K562 (cell line): ENCODE data around the gene SYNPO2. TPM values are rescaled to one million over a fixed set of nuclear protein-coding genes. Genes with fewer than 3 reads are reported as not detected.
A peak's percentile ranks its signal among the peaks of the same experiment; 100 is the strongest.

Experiments
- ATAC-seq: fragments of 200-7000 bp; cut with Tn5 transposase; 3 replicates; pipeline ENCODE4 v1.9.1; 2020; ENCODE audit warnings: moderate library complexity
- BruUV-seq: library from RNA; stranded (reverse); fragments of 400-500 nt; replicated peaks from 2 replicates; lab custom pipeline; 2021; lab: Mats Ljungman, UMichigan
- CTCF ChIA-PET: fragments of 300-600 bp; formaldehyde crosslinking; extraction: SDS; loops from one replicate; lab custom pipeline; 2021; ENCODE audit warnings: low intra/inter-chr PET ratio; lab: Yijun Ruan, JAX
- POLR2A ChIA-PET: fragments of 300-600, 350-650 bp; sonication (Branson Sonifier 250); formaldehyde crosslinking; extraction: SDS; loops from one replicate; lab custom pipeline; 2021; ENCODE audit warnings: antibody characterized with exemption, inconsistent platforms; lab: Yijun Ruan, JAX
- DNase-seq, 4 experiments: peaks; one replicate each; pipeline versions ENCODE4 v3.0.0 to v3.0.0-alpha.2; 2011 to 2018; ENCODE audit warnings: low spot score in 3 of 4, mixed read lengths in 3 of 4; ENCODE audit errors: extremely low read depth in 1 of 4
- FAIRE-seq: peaks from 2 replicates; lab custom pipeline; 2011; peaks lifted over from hg19 to GRCh38; lab: Jason Lieb, UNC
- H2AFZ ChIP-seq: 2 replicates; pipeline ENCODE4 v1.6.0; 2011; ENCODE audit warnings: low read depth, low read length, control low read depth, inconsistent platforms
- H3K27ac ChIP-seq: fragments of 200-600 bp; 3 replicates; pipeline ENCODE4 v1.8.0; 2011; ENCODE audit warnings: low read depth, mild to moderate bottlenecking, control low read depth, inconsistent platforms, low read length, moderate library complexity, mixed read lengths; ENCODE audit errors: extremely low read depth
- H3K27me3 ChIP-seq, 2 experiments: fragments of 300-600 bp in 1 of 2; 2 replicates in 1 of 2; 3 replicates in 1 of 2; pipeline versions ENCODE4 v1.6.0 to v1.8.0; 2011; ENCODE audit warnings: inconsistent platforms in 2 of 2, low read length in 2 of 2, mild to moderate bottlenecking in 1 of 2, mixed read lengths in 1 of 2, moderate library complexity in 1 of 2; ENCODE audit not compliant: control insufficient read depth in 2 of 2, insufficient read depth in 2 of 2
- H3K36me3 ChIP-seq: fragments of 300-600 bp; 3 replicates; pipeline ENCODE4 v1.8.0; 2011; ENCODE audit warnings: mild to moderate bottlenecking, low read length, inconsistent platforms; ENCODE audit not compliant: control insufficient read depth, insufficient read depth
- H3K4me1 ChIP-seq, 2 experiments: fragments of 200-600 bp in 1 of 2; replicated peaks in 1 of 2; 2 replicates in 1 of 2; 3 replicates in 1 of 2; pipeline versions ENCODE4 v1.5.1 to v1.8.0; 2011; ENCODE audit warnings: inconsistent platforms in 2 of 2, low read length in 2 of 2, mild to moderate bottlenecking in 1 of 2, mixed read lengths in 1 of 2, moderate library complexity in 1 of 2; ENCODE audit not compliant: control insufficient read depth in 2 of 2, insufficient read depth in 2 of 2
- H3K4me2 ChIP-seq: 2 replicates; pipeline ENCODE4 v1.6.1; 2011; ENCODE audit warnings: low read length, control low read depth, inconsistent platforms, mixed read lengths; ENCODE audit not compliant: insufficient read depth
- H3K4me3 ChIP-seq: fragments of 200-600 bp; sonication (generic), shearing (Covaris generic); 2 replicates; pipeline ENCODE4 v1.5.1; 2016; ENCODE audit warnings: control low read depth, inconsistent platforms
- H3K79me2 ChIP-seq: fragments of 200-600 bp; 3 replicates; pipeline ENCODE4 v1.8.0; 2011; ENCODE audit warnings: low read length, inconsistent platforms; ENCODE audit not compliant: control insufficient read depth, insufficient read depth
- H3K9ac ChIP-seq, 2 experiments: 2 replicates each; pipeline versions ENCODE4 v1.6.0 to v1.6.1; 2011; ENCODE audit warnings: low read depth in 2 of 2, low read length in 2 of 2, control low read depth in 1 of 2, inconsistent platforms in 1 of 2, mild to moderate bottlenecking in 1 of 2, mixed read lengths in 1 of 2; ENCODE audit not compliant: insufficient read depth in 1 of 2
- H3K9me1 ChIP-seq: one replicate; pipeline ENCODE4 v1.6.0; 2011; ENCODE audit warnings: inconsistent platforms, mild to moderate bottlenecking, low read length, moderate library complexity; ENCODE audit not compliant: control insufficient read depth, insufficient read depth
- H3K9me3 ChIP-seq: replicated peaks from 2 replicates; pipeline ENCODE4 v1.5.1; 2011; ENCODE audit warnings: low read depth, low read length, inconsistent platforms; ENCODE audit not compliant: control insufficient read depth, insufficient read depth
- H4K20me1 ChIP-seq: replicated peaks from 2 replicates; pipeline ENCODE4 v1.6.1; 2011; ENCODE audit warnings: low read length, inconsistent platforms, mixed read lengths; ENCODE audit not compliant: control insufficient read depth, insufficient read depth
- ARHGAP35 ChIP-seq: fragments of 450-650 bp; IDR thresholded peaks from 2 replicates; pipeline ENCODE4 v1.6.1; 2018; ENCODE audit not compliant: partially characterized antibody
- ETS1 ChIP-seq: conservative IDR thresholded peaks from 2 replicates; pipeline ENCODE4 v1.6.1; 2011; ENCODE audit warnings: low read depth, mild to moderate bottlenecking, low read length; ENCODE audit not compliant: control insufficient read depth
- HCFC1 ChIP-seq: IDR thresholded peaks from 2 replicates; pipeline ENCODE4 v1.6.1; 2012; ENCODE audit warnings: low read depth, low read length, improper control_type of control experiment
- HDAC1 ChIP-seq, 2 experiments: fragments of 450-650 bp; IDR thresholded peaks; 2 replicates each; pipeline ENCODE4 v1.6.1; 2016 to 2017; ENCODE audit warnings: inconsistent platforms in 1 of 2, mild to moderate bottlenecking in 1 of 2, moderate library complexity in 1 of 2
- KDM1A ChIP-seq, 2 experiments: fragments of 450-650 bp; IDR thresholded peaks; 2 replicates each; pipeline ENCODE4 v1.6.1; 2016; ENCODE audit warnings: mild to moderate bottlenecking in 2 of 2
- MECOM ChIP-seq: fragments of 250-450 bp; sonication (Bioruptor Pico); IDR thresholded peaks from 2 replicates; pipeline ENCODE4 v1.8.0; 2022; ENCODE audit warnings: inconsistent platforms
- PCBP1 ChIP-seq: fragments of 200-400 bp; formaldehyde crosslinking; IDR thresholded peaks from 2 replicates; pipeline ENCODE4 v1.6.1; 2018; ENCODE audit warnings: mild to moderate bottlenecking, low read depth, low read length; ENCODE audit not compliant: poor library complexity, severe bottlenecking
- PURB ChIP-seq: sonication (generic); formaldehyde crosslinking; IDR thresholded peaks from 2 replicates; pipeline ENCODE4 v1.9.0; 2021; ENCODE audit warnings: low read depth, mild to moderate bottlenecking, missing genetic modification reagents
- RAD21 ChIP-seq, 2 experiments: fragments of 250-450 bp in 1 of 2; fragments of 450-650 bp in 1 of 2; sonication (Bioruptor Pico) in 1 of 2; formaldehyde crosslinking in 1 of 2; IDR thresholded peaks in 1 of 2; conservative IDR thresholded peaks in 1 of 2; 2 replicates each; pipeline versions ENCODE4 v1.4.0 to v1.8.0; 2020 to 2022; ENCODE audit warnings: mild to moderate bottlenecking in 2 of 2, moderate library complexity in 1 of 2
- SMAD1 ChIP-seq: fragments of 150-350 bp; IDR thresholded peaks from 2 replicates; pipeline ENCODE4 v1.6.1; 2014; ENCODE audit warnings: low read length, low read depth; ENCODE audit not compliant: partially characterized antibody
- SPI1 ChIP-seq: IDR thresholded peaks from 2 replicates; pipeline ENCODE4 v1.6.1; 2011; ENCODE audit warnings: low read depth, low read length, control low read depth, borderline replicate concordance
- ZNF282 ChIP-seq: sonication (generic); formaldehyde crosslinking; IDR thresholded peaks from 2 replicates; pipeline ENCODE4 v1.8.1; 2023; ENCODE audit warnings: missing genetic modification reagents
- ZNF655 ChIP-seq: fragments of 250-450 bp; sonication (Bioruptor Pico); IDR thresholded peaks from 2 replicates; pipeline ENCODE4 v1.5.0; 2021
- WGBS: fragments of 100-300 bp; shearing (Covaris generic); methylation state at CpG from one replicate; pipeline ENCODE4 v1.1.6; 2016; ENCODE audit warnings: low coverage, mixed read lengths; ENCODE audit not compliant: insufficient coverage; ENCODE audit errors: missing lambda C conversion rate; 5-methylcytosine and 5-hydroxymethylcytosine counted together
- in situ Hi-C: fragments of 300-500 bp; cut with MboI; formaldehyde crosslinking; loops from 4 replicates; pipeline ENCODE4 v1.15.0; 2018; ENCODE audit warnings: inconsistent platforms, mixed read lengths
- intact Hi-C: fragments of 100-400 bp; cut with micrococcal nuclease; formaldehyde crosslinking; loops from 2 replicates; pipeline ENCODE4 v1.14.2; 2022
- polyA plus RNA-seq, 8 experiments: library from polyadenylated mRNA; depleted of rRNA in 4 of 8; stranded (reverse) in 5 of 8; unstranded in 3 of 8; fragments of >200 nt; fragmentation: Nextera tagmentation in 2 of 8; fragmentation: Illumina TruSeq in 1 of 8; extraction: Ambion mirVana in 2 of 8; extraction: Trizol in 1 of 8; gene quantifications; 2 replicates each; pipeline versions ENCODE4 v1.2.1 to v1.2.3, GENCODE V29; 2011 to 2014; ENCODE audit warnings: inconsistent platforms in 1 of 8, missing spikeins in 1 of 8
- total RNA-seq, 7 experiments: library from RNA; depleted of rRNA in 6 of 7; stranded (reverse); fragments of >200 nt in 6 of 7; fragmentation: Illumina TruSeq in 2 of 7; extraction: Trizol in 2 of 7; gene quantifications; 2 replicates each; pipeline versions ENCODE4 v1.2.1 to v1.2.3, GENCODE V29; 2011 to 2021; ENCODE audit warnings: low replicate concordance in 1 of 7
- TF ChIP-seq, protein P1 (sequence below), 3 experiments: IDR thresholded peaks in 2 of 3; conservative IDR thresholded peaks in 1 of 3; 2 replicates each; pipeline ENCODE4 v1.5.1; 2011 to 2012; ENCODE audit warnings: low read length in 3 of 3, mild to moderate bottlenecking in 3 of 3, control low read depth in 2 of 3, improper control_type of control experiment in 1 of 3, inconsistent platforms in 1 of 3, low read depth in 1 of 3, mixed read lengths in 1 of 3, moderate library complexity in 1 of 3; ENCODE audit not compliant: insufficient read depth in 2 of 3
- TF ChIP-seq, protein P2 (sequence below): fragments of 250-450 bp; sonication (Bioruptor Pico); IDR thresholded peaks from 2 replicates; pipeline ENCODE4 v1.4.0; 2020; ENCODE audit warnings: mild to moderate bottlenecking, moderate library complexity, borderline replicate concordance

SYNPO2 gene
- total and polyA plus RNA-seq, 9 of the 15 experiments (the other 6 are each of a cell fraction or from before 2014, with no cell fraction given), result 0.03 to 0.18 TPM; not detected in 7

GRCh38 chr4:119053997-119054396 is 165.3 kb downstream of the SYNPO2 start:
- FAIRE-seq, result no peak
- Histone ChIP-seq H3K4me1 (no peaks in the 10 kb centered on the region), H3K9me1 (no peaks in the 10 kb centered on the region), H3K27ac (no peak overlapping the region), H4K20me1 (no peaks in the 10 kb centered on the region), H3K9me3 (no peaks in the 10 kb centered on the region), H3K79me2 (no peaks in the 10 kb centered on the region), H3K4me3 (no peak overlapping the region), H3K4me2 (no peak overlapping the region), H2AFZ (no peak overlapping the region), H3K27me3 (peaks cover 0 to 9% of the 10 kb centered on the region in 2 experiments; a peak in 3 of 5 replicates), H3K36me3 (no peaks in the 10 kb centered on the region), H3K9ac (0 out of 4 replicates have a peak overlapping the region, but pooled peaks of 1 of the 2 experiments have one; percentile 1)
- ATAC-seq, result no peak
- BruUV-seq, result no TSS peak
- in situ Hi-C loops (no loop called here), intact Hi-C loops (no loop called here)
- DNase-seq, result no peak
- CTCF ChIA-PET, result no interaction called here
- POLR2A ChIA-PET, result no interaction called here
- TF ChIP-seq, protein P1, sequence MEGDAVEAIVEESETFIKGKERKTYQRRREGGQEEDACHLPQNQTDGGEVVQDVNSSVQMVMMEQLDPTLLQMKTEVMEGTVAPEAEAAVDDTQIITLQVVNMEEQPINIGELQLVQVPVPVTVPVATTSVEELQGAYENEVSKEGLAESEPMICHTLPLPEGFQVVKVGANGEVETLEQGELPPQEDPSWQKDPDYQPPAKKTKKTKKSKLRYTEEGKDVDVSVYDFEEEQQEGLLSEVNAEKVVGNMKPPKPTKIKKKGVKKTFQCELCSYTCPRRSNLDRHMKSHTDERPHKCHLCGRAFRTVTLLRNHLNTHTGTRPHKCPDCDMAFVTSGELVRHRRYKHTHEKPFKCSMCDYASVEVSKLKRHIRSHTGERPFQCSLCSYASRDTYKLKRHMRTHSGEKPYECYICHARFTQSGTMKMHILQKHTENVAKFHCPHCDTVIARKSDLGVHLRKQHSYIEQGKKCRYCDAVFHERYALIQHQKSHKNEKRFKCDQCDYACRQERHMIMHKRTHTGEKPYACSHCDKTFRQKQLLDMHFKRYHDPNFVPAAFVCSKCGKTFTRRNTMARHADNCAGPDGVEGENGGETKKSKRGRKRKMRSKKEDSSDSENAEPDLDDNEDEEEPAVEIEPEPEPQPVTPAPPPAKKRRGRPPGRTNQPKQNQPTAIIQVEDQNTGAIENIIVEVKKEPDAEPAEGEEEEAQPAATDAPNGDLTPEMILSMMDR (IDR thresholded peaks at IDR 0.05 in 2 of 3, conservative IDR thresholded peaks at IDR 0.05 in 1 of 3; ENCODE audit: insufficient read depth in 2 of 3, low read depth in 1 of 3, low read length in 3 of 3), result no peak
- TF ChIP-seq HDAC1 (IDR thresholded peaks at IDR 0.05), result no peak
- TF ChIP-seq SMAD1, result no peak
- TF ChIP-seq, protein P2, sequence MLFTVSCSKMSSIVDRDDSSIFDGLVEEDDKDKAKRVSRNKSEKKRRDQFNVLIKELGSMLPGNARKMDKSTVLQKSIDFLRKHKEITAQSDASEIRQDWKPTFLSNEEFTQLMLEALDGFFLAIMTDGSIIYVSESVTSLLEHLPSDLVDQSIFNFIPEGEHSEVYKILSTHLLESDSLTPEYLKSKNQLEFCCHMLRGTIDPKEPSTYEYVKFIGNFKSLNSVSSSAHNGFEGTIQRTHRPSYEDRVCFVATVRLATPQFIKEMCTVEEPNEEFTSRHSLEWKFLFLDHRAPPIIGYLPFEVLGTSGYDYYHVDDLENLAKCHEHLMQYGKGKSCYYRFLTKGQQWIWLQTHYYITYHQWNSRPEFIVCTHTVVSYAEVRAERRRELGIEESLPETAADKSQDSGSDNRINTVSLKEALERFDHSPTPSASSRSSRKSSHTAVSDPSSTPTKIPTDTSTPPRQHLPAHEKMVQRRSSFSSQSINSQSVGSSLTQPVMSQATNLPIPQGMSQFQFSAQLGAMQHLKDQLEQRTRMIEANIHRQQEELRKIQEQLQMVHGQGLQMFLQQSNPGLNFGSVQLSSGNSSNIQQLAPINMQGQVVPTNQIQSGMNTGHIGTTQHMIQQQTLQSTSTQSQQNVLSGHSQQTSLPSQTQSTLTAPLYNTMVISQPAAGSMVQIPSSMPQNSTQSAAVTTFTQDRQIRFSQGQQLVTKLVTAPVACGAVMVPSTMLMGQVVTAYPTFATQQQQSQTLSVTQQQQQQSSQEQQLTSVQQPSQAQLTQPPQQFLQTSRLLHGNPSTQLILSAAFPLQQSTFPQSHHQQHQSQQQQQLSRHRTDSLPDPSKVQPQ (CRISPR knock-in tag), result no peak
- TF ChIP-seq HCFC1, result no peak
- no peak for TF ChIP-seq ETS1
- no peak for TF ChIP-seq PCBP1
- no peak for TF ChIP-seq PURB
- TF ChIP-seq KDM1A (IDR thresholded peaks at IDR 0.05), result no peak
- TF ChIP-seq ZNF655 (CRISPR knock-in tag), result no peak
- no peak for TF ChIP-seq MECOM (CRISPR knock-in tag)
- no peak for TF ChIP-seq RAD21 (CRISPR knock-in tag; conservative IDR thresholded peaks at IDR 0.05 in 1 of 2, IDR thresholded peaks at IDR 0.05 in 1 of 2)
- no peak for TF ChIP-seq SPI1
- no peak for TF ChIP-seq ARHGAP35
- TF ChIP-seq ZNF282 (CRISPR knock-in tag), result no peak
- WGBS, result 0% methylated on average over 7 of the region's 10 CpGs
